Activated naive CD8-positive, alpha-beta T cell treated with anti-CD3 and anti-CD28 coated beads, Interleukin-2, amount 10 ng/mL, durations not matched to agents 7 days and 5 days (primary cell): ENCODE data around the gene NDUFAF8. TPM values are rescaled to one million over a fixed set of nuclear protein-coding genes. Genes with fewer than 3 reads are reported as not detected.

ENCODE experiments used
- ATAC-seq: fragments of 150-1000 bp; cut with Tn5 transposase; one replicate; pipeline ENCODE4 v1.10.0; 2021; ENCODE audit warnings: low read depth, moderate library complexity
- POLR2A ChIA-PET: fragments of 350-600 bp; sonication (Branson Sonifier 250); formaldehyde crosslinking; loops from one replicate; lab custom pipeline; 2021; ENCODE audit warnings: antibody characterized with exemption; lab: Charles Lee
- DNase-seq: peaks from one replicate; pipeline ENCODE4 v3.0.0; 2021
- H3K27ac Mint-ChIP-seq: one replicate; pipeline ENCODE4 v1.8.0; 2022; ENCODE audit warnings: mild to moderate bottlenecking, mixed read lengths
- H3K27me3 Mint-ChIP-seq: one replicate; pipeline ENCODE4 v1.8.0; 2022; ENCODE audit warnings: mild to moderate bottlenecking, moderate library complexity, mixed read lengths
- H3K36me3 Mint-ChIP-seq: one replicate; pipeline ENCODE4 v1.8.0; 2021; ENCODE audit warnings: mild to moderate bottlenecking, mixed read lengths
- H3K4me1 Mint-ChIP-seq: one replicate; pipeline ENCODE4 v1.8.0; 2021; ENCODE audit warnings: mixed read lengths
- H3K4me3 Mint-ChIP-seq: one replicate; pipeline ENCODE4 v1.8.0; 2022; ENCODE audit warnings: mild to moderate bottlenecking, moderate library complexity, mixed read lengths
- H3K9me3 Mint-ChIP-seq: one replicate; pipeline ENCODE4 v1.8.0; 2021; ENCODE audit warnings: mixed read lengths
- total RNA-seq, 2 experiments: library from RNA; stranded (reverse); gene quantifications; one replicate each; pipeline ENCODE4 v1.2.3, GENCODE V29; 2021

NDUFAF8 gene
- total RNA-seq, 2 experiments from 2014 or later: 33.0 to 44.6 TPM

- no peak for DNase-seq
- no peaks in the 10 kb centered on the region for H3K27me3 Mint-ChIP-seq
- H3K4me3 Mint-ChIP-seq: no peak overlapping the region
- H3K27ac Mint-ChIP-seq: no peak overlapping the region
- POLR2A ChIA-PET: interaction anchor here (1.2 kb wide), 1 partner anchor 10 kb away, joined by 5 read pairs; the partner anchor contains the start of gene CEP131
- H3K9me3 Mint-ChIP-seq: no peaks in the 10 kb centered on the region
- H3K36me3 Mint-ChIP-seq: peaks cover 14% of the 10 kb centered on the region
- ATAC-seq: no peak
- H3K4me1 Mint-ChIP-seq: peaks cover 11% of the 10 kb centered on the region
Measured at GRCh38 chr17:81232616-81233241, 6.4 kb upstream of the NDUFAF8 start.

DNA sequence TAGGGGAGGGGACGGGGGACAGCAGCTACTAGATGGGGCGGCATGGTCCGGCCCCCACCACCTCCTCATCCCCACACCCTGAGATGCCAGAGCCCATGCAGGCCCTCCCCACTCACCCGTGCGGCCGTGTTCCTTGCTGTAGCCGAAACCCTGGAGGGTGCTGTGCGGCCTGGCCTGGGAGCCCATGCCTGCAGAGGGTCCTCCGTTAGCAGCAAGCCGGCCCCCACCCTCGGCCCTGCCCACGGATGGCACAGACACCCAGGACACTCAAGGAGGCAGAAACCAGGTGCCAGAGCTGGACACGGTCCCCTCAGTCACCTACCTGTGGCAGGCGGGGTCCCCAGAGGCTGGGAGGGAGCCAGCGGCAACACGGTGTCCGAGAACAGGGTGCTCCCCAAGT, 5.8 kb upstream of the NDUFAF8 start:
- H3K27ac Mint-ChIP-seq: no peak overlapping the region
- H3K4me1 Mint-ChIP-seq: peaks cover 15% of the 10 kb centered on the region
- POLR2A ChIA-PET: no interaction called here
- no peaks in the 10 kb centered on the region for H3K9me3 Mint-ChIP-seq
- ATAC-seq (no peak), DNase-seq (no peak)
- peaks cover 12% of the 10 kb centered on the region for H3K36me3 Mint-ChIP-seq
- no peaks in the 10 kb centered on the region for H3K27me3 Mint-ChIP-seq
- H3K4me3 Mint-ChIP-seq: no peak overlapping the region

- ATAC-seq (no peak), DNase-seq (no peak)
- Mint-ChIP-seq H3K4me1 (peaks cover 15% of the 10 kb centered on the region), H3K27ac (no peak overlapping the region), H3K4me3 (no peak overlapping the region), H3K36me3 (peaks cover 12% of the 10 kb centered on the region), H3K27me3 (no peaks in the 10 kb centered on the region), H3K9me3 (no peaks in the 10 kb centered on the region)
- POLR2A ChIA-PET: interaction anchor here (1.3 kb wide), 1 partner anchor 11 kb away, joined by 4 read pairs; the partner anchor contains the start of gene CEP131
Measured at GRCh38 chr17:81233811-81234505, 5.2 kb upstream of the NDUFAF8 start.

DNA sequence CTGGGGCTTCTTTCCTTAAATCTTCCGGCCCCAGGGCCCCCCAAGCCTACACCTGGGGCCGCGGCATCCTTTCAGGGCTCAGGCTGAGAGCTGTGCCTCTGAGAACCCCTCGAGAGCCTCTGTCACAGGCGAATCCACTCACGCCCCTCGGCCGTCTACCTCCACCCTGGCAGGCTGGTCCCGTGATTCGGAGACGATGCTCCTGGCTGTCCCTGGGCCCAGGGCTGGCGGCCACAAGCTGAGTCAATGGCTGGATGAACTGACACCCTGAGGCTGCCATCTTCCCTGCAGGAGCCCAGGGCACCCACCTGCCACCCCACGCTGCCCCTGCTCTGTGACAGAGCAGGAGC, 4.6 kb upstream of the NDUFAF8 start:
- H3K9me3 Mint-ChIP-seq: no peaks in the 10 kb centered on the region
- POLR2A ChIA-PET: interaction anchor here (0.7 to 1.3 kb wide), 2 partner anchors 12 to 118 kb away, joined by 3 to 4 read pairs; partner anchors contain the start of gene CEP131
- H3K4me3 Mint-ChIP-seq: no peak overlapping the region
- no peak overlapping the region for H3K27ac Mint-ChIP-seq
- peaks cover 12% of the 10 kb centered on the region for H3K36me3 Mint-ChIP-seq
- ATAC-seq (no peak), DNase-seq (no peak)
- H3K4me1 Mint-ChIP-seq: peaks cover 15% of the 10 kb centered on the region
- H3K27me3 Mint-ChIP-seq: no peaks in the 10 kb centered on the region

GRCh38 chr17:81234940-81235821, 3.9 kb upstream of the NDUFAF8 start:
- Mint-ChIP-seq H3K4me1 (peaks cover 16% of the 10 kb centered on the region), H3K4me3 (no peak overlapping the region), H3K27me3 (no peaks in the 10 kb centered on the region), H3K27ac (no peak overlapping the region), H3K9me3 (no peaks in the 10 kb centered on the region), H3K36me3 (peaks cover 6% of the 10 kb centered on the region)
- POLR2A ChIA-PET: interaction anchor here (0.7 to 1.3 kb wide), 2 partner anchors 12 to 118 kb away, joined by 3 to 4 read pairs; partner anchors contain the start of gene CEP131
- DNase-seq (no peak), ATAC-seq (no peak)

DNA sequence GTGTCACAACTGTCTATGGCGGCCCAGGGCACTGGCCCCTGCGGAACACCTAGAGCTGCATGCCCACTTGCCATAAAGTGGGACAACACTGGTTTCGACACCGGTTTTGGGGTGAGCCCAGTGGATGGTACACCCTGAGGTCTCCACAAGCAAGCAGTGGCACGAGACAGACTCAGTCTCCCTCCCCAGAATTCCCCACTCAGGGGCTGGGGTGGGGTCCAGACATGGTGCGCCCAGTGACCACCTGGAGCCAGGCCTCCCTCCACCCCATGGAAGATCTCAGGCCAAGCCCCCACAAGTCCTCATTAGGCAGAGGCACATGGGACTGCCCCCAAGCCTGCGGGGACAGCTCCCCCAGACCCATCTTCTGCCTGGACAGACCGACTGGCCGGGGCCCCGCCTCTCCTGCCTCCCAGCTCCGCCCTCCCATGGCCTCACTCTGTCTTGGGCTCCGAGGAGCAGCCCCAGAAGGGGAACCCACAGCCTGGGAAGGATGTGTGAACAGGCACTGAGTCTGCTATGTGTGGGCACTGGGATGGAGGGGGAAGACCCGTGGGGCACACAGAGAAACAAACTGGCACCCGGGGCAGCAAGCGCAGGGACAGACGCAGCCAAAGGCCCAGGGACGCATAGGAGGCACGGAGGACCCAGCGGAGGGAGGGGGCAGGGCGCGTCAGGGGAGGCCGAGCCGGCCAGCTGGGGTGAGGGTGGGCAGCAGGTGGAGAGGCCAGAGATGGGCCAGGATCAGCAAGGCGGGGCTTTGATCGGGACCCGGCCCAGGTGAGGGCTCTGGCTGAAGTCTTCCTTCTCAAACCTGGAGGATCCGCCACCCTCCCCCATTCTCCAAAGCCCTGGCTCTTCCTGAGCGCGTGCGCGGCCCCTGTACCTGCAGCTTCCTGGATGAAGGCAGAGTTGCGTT, 3.0 kb upstream of the NDUFAF8 start:
- DNase-seq (no peak), ATAC-seq (no peak)
- H3K4me3 Mint-ChIP-seq: peak overlapping the region; percentile 55
- no peaks in the 10 kb centered on the region for H3K9me3 Mint-ChIP-seq
- H3K27me3 Mint-ChIP-seq: no peaks in the 10 kb centered on the region
- POLR2A ChIA-PET: no interaction called here
- peaks cover 24% of the 10 kb centered on the region for H3K4me1 Mint-ChIP-seq
- peaks cover 2% of the 10 kb centered on the region for H3K36me3 Mint-ChIP-seq
- H3K27ac Mint-ChIP-seq: no peak overlapping the region

DNA sequence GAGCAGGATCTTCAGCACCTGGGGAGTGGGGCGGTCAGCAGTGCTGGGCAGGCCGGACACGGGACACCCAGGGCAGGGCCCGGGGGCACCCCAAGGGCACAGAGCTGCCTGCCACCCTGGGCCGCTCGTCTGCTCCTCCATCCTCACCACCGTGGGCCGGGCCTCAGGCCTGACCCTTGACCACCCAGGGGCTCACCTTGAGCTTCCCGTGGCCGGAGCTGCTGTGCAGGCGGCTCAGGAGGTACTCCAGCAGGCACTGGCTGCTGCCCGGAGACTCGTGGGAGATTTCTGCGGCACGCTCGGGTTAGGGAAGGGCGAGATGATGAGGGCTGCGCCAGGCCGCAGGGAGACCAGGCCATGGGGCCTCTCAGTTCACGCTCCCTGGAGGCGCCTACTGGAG, 2.3 kb upstream of the NDUFAF8 start:
- DNase-seq: no peak
- Mint-ChIP-seq H3K36me3 (peaks cover 2% of the 10 kb centered on the region), H3K4me1 (peaks cover 27% of the 10 kb centered on the region), H3K4me3 (no peak overlapping the region), H3K9me3 (no peaks in the 10 kb centered on the region), H3K27ac (no peak overlapping the region), H3K27me3 (no peaks in the 10 kb centered on the region)
- POLR2A ChIA-PET: no interaction called here
- ATAC-seq: no peak

GRCh38 chr17:81237591-81238489, 1.3 kb upstream of the NDUFAF8 start:
- POLR2A ChIA-PET: interaction anchor here (0.6 to 2.4 kb wide), 5 partner anchors 13 to 271 kb away, joined by 3 to 26 read pairs (median 4); partner anchors contain the start of gene CEP131
- Mint-ChIP-seq H3K27ac (no peak overlapping the region), H3K36me3 (peaks cover 5% of the 10 kb centered on the region), H3K4me3 (peak overlapping the region; percentile 88), H3K9me3 (no peaks in the 10 kb centered on the region), H3K4me1 (peaks cover 31% of the 10 kb centered on the region), H3K27me3 (no peaks in the 10 kb centered on the region)
- ATAC-seq (no peak), DNase-seq (no peak)

DNA sequence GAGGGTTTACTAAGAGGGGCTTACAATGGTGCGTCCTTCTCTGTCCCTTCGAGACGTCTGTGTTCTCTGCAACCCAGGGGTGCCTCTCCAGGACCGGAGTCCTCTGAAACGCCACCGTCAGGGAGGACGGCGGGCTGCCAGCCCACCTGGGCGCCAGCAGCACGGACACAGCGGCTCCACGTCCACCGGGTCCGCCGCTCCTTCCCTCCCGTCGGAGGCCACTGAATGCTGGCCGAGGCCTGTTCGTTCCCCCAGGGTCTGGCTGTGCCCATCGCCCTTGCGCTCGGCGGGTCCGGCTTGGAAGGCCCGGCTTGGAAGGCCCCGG, 666 bp upstream of the NDUFAF8 start:
- no peaks in the 10 kb centered on the region for H3K9me3 Mint-ChIP-seq
- H3K36me3 Mint-ChIP-seq: peaks cover 5% of the 10 kb centered on the region
- no peak overlapping the region for H3K27ac Mint-ChIP-seq
- POLR2A ChIA-PET: interaction anchor here (0.6 to 2.4 kb wide), 10 partner anchors 11 to 314 kb away, joined by 3 to 26 read pairs (median 4); partner anchors contain the start of genes CEP131, FAAP100 and SLC38A10
- H3K4me3 Mint-ChIP-seq: peak overlapping the region; percentile 88
- ATAC-seq (no peak), DNase-seq (no peak)
- peaks cover 31% of the 10 kb centered on the region for H3K4me1 Mint-ChIP-seq
- H3K27me3 Mint-ChIP-seq: no peaks in the 10 kb centered on the region

- H3K4me3 Mint-ChIP-seq: peak overlapping the region; percentile 93
- POLR2A ChIA-PET: interaction anchor here (0.6 to 2.4 kb wide), 8 partner anchors 13 to 1174 kb away, joined by 3 to 26 read pairs (median 4); partner anchors contain the start of genes CEP131, FAAP100 and SLC38A10
- DNase-seq (peak; percentile 53), ATAC-seq (no peak)
- H3K27me3 Mint-ChIP-seq: no peaks in the 10 kb centered on the region
- peaks cover 5% of the 10 kb centered on the region for H3K36me3 Mint-ChIP-seq
- H3K4me1 Mint-ChIP-seq: peaks cover 30% of the 10 kb centered on the region
- peak overlapping the region; percentile 91 for H3K27ac Mint-ChIP-seq
- H3K9me3 Mint-ChIP-seq: no peaks in the 10 kb centered on the region
Measured at GRCh38 chr17:81239714-81240555, 817 bp downstream of the NDUFAF8 start.

DNA sequence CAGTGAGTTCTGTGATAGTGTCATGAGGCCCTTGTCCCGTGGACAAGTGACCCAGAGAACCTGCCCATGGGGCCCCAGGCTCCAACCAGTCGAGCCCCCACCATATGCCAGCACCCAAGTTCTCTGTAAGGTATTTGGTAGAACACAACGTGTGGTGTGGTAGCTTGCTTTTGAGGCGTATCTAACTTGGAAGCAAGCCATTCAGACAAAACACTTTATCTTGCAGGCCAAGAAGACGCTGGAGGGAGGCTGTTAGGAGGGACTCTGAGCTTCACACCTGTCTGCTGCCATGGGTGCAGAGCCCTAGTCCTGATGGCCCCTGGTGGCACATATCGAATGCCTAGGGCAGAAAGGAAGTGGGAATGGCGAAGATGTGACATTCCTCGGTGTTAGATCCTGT, 1.6 kb downstream of the NDUFAF8 start:
- Mint-ChIP-seq H3K9me3 (no peaks in the 10 kb centered on the region), H3K27me3 (no peaks in the 10 kb centered on the region), H3K27ac (peak overlapping the region; percentile 50)

More for the DNA sequence above, 1.6 kb downstream of the NDUFAF8 start:
- DNase-seq (no peak), ATAC-seq (no peak)
- POLR2A ChIA-PET: no interaction called here
- H3K4me3 Mint-ChIP-seq: peak overlapping the region; percentile 93
- peaks cover 30% of the 10 kb centered on the region for H3K4me1 Mint-ChIP-seq
- peaks cover 5% of the 10 kb centered on the region for H3K36me3 Mint-ChIP-seq
